Fibroblast of skin of left biceps (primary cell): ENCODE measurements around the gene EDDM13.
"Not testable (repeated sequence)": the region's sequence is repeated elsewhere in the genome, so short reads cannot be mapped to it uniquely, and the experiment has no call there.

Experiments
- DNase-seq, 2 experiments: peaks; one replicate each; pipeline ENCODE4 v3.0.0-alpha.2; 2013; ENCODE audit warnings: low read depth in 2 of 2

EDDM13 gene

GRCh38 chr19:56295531-56296455 is 23.2 kb downstream of the EDDM13 start:
- DNase-seq, result no peak

- DNase-seq, result no peak
Measured at GRCh38 chr19:56297010-56297409, 24.5 kb downstream of the EDDM13 start.

GRCh38 chr19:56299688-56300087 is 27.1 kb downstream of the EDDM13 start:
- DNase-seq, result no peak

GRCh38 chr19:56301155-56301554 is 28.6 kb downstream of the EDDM13 start:
- no peak for DNase-seq

GRCh38 chr19:56301886-56302620 is 29.5 kb downstream of the EDDM13 start:
- DNase-seq, result no peak

- no peak for DNase-seq
Measured at GRCh38 chr19:56304243-56304642, 31.7 kb downstream of the EDDM13 start.

- no peak for DNase-seq
Measured at GRCh38 chr19:56306016-56306415, 33.5 kb downstream of the EDDM13 start.

- not testable (repeated sequence) for DNase-seq
Measured at GRCh38 chr19:56307062-56307461, 34.5 kb downstream of the EDDM13 start.

GRCh38 chr19:56308792-56309191 is 36.2 kb downstream of the EDDM13 start:
- DNase-seq, result no peak

- no peak for DNase-seq
Measured at GRCh38 chr19:56309511-56310185, 37.1 kb downstream of the EDDM13 start.

GRCh38 chr19:56310462-56310861 is 37.9 kb downstream of the EDDM13 start:
- no peak for DNase-seq

- DNase-seq, result no peak
Measured at GRCh38 chr19:56312342-56312741, 39.8 kb downstream of the EDDM13 start.

GRCh38 chr19:56312787-56313657 is 40.5 kb downstream of the EDDM13 start:
- DNase-seq, result no peak

- DNase-seq, result no peak
Measured at GRCh38 chr19:56314018-56314380, 41.5 kb downstream of the EDDM13 start.

- peak; percentile 84 to 87 for DNase-seq
Measured at GRCh38 chr19:56314381-56315076, 42.0 kb downstream of the EDDM13 start, which contains the start of gene ZSCAN5A. Gene ZSCAN5A, minus strand, starts transcription at chr19:56314839. Its CDS starts 89,793 bp downstream, at chr19:56225046.

GRCh38 chr19:56315077-56315828 is 42.7 kb downstream of the EDDM13 start:
- peak; percentile 94 to 96 for DNase-seq

GRCh38 chr19:56316728-56317127 is 44.2 kb downstream of the EDDM13 start:
- no peak for DNase-seq

- DNase-seq, result no peak
Measured at GRCh38 chr19:56317749-56318148, 45.2 kb downstream of the EDDM13 start.

GRCh38 chr19:56319991-56320390 is 47.4 kb downstream of the EDDM13 start:
- DNase-seq, result no peak
